HCT116 (cell line): ENCODE results near the gene SMS. TPM values are rescaled to one million over a fixed set of nuclear protein-coding genes. Genes with fewer than 3 reads are reported as not detected.

Experiments
- ATAC-seq: fragments of 200-7000 bp; cut with Tn5 transposase; 2 replicates; pipeline ENCODE4 v1.9.1; 2020; ENCODE audit warnings: mild to moderate bottlenecking, moderate library complexity
- BruUV-seq: library from RNA; stranded (reverse); fragments of 400-500 nt; replicated peaks from 2 replicates; lab custom pipeline; 2021; lab: Mats Ljungman, UMichigan
- CTCF ChIA-PET: fragments of 300-600 bp; sonication (Branson Sonifier 250); formaldehyde crosslinking; loops from one replicate; lab custom pipeline; 2021; ENCODE audit warnings: antibody characterized with exemption; lab: Charles Lee
- POLR2A ChIA-PET: fragments of 300-600, 350-600 bp; sonication (Branson Sonifier 250); formaldehyde crosslinking; loops from one replicate; lab custom pipeline; 2021; ENCODE audit warnings: antibody characterized with exemption; lab: Charles Lee
- RAD21 ChIA-PET, 2 experiments: fragments of 300-600 bp; sonication (Branson Sonifier 250); formaldehyde crosslinking; loops; one replicate each; lab custom pipeline; 2023; ENCODE audit warnings: low total read pairs in 2 of 2; ENCODE audit not compliant: uncharacterized antibody in 2 of 2, unreplicated experiment in 2 of 2, low non-redundant PET in 1 of 2; lab: Charles Lee
- DNase-seq: peaks from one replicate; pipeline ENCODE4 v3.0.0-alpha.2; 2010; ENCODE audit warnings: low read depth, low spot score
- H2AFZ ChIP-seq: fragments of 200-600 bp; shearing (Covaris generic), sonication (generic); 2 replicates; pipeline ENCODE4 v1.6.1; 2017; ENCODE audit warnings: low read depth, mixed run types, mixed read lengths, antibody characterized with exemption, low read length; ENCODE audit not compliant: poor library complexity, severe bottlenecking
- H3K27ac ChIP-seq: 2 replicates; pipeline ENCODE4 v1.5.1; 2012; ENCODE audit warnings: low read depth, low read length
- H3K27me3 ChIP-seq: fragments of 200-600 bp; sonication (generic); 2 replicates; pipeline ENCODE4 v1.6.1; 2016; ENCODE audit warnings: mixed run types, low read length, mixed read lengths; ENCODE audit not compliant: insufficient read depth
- H3K36me3 ChIP-seq, 2 experiments: fragments of 200-500 bp in 1 of 2; fragments of 200-600 bp in 1 of 2; sonication (Bioruptor generic) in 1 of 2; sonication (generic) in 1 of 2; 2 replicates each; pipeline versions ENCODE4 v1.5.1 to v1.6.1; 2014 to 2016; ENCODE audit warnings: low read length in 2 of 2, inconsistent platforms in 1 of 2, mixed read lengths in 1 of 2, mixed run types in 1 of 2; ENCODE audit not compliant: insufficient read depth in 2 of 2, control insufficient read depth in 1 of 2
- H3K4me1 ChIP-seq, 2 experiments: fragments of 200-600 bp in 1 of 2; sonication (generic) in 1 of 2; 2 replicates each; pipeline versions ENCODE4 v1.5.1 to v1.6.1; 2012 to 2017; ENCODE audit warnings: low read length in 2 of 2, inconsistent platforms in 1 of 2, mild to moderate bottlenecking in 1 of 2, mixed read lengths in 1 of 2, mixed run types in 1 of 2, moderate library complexity in 1 of 2; ENCODE audit not compliant: insufficient read depth in 2 of 2, control insufficient read depth in 1 of 2
- H3K4me2 ChIP-seq: fragments of 200-600 bp; sonication (generic); 2 replicates; pipeline ENCODE4 v1.6.1; 2017; ENCODE audit warnings: mixed run types, low read length, mixed read lengths
- H3K4me3 ChIP-seq, 2 experiments: fragments of 200-600 bp in 1 of 2; sonication (generic) in 1 of 2; replicated peaks in 1 of 2; 2 replicates each; pipeline ENCODE4 v1.5.1; 2011 to 2016; ENCODE audit warnings: low read length in 2 of 2, control low read depth in 1 of 2, low read depth in 1 of 2, mild to moderate bottlenecking in 1 of 2, mixed read lengths in 1 of 2, mixed run types in 1 of 2
- H3K79me2 ChIP-seq: fragments of 200-600 bp; sonication (generic); 2 replicates; pipeline ENCODE4 v1.6.1; 2017; ENCODE audit warnings: mild to moderate bottlenecking, mixed run types, low read length, moderate library complexity, mixed read lengths; ENCODE audit not compliant: insufficient read depth
- H3K9ac ChIP-seq: fragments of 200-600 bp; sonication (generic); 2 replicates; pipeline ENCODE4 v1.6.1; 2016; ENCODE audit warnings: low read length, mixed read lengths
- H3K9me2 ChIP-seq: fragments of 200-600 bp; sonication (generic), shearing (Covaris generic); 2 replicates; pipeline ENCODE4 v1.6.1; 2017; ENCODE audit warnings: mixed run types, mild to moderate bottlenecking, moderate library complexity; ENCODE audit not compliant: insufficient read depth
- H3K9me3 ChIP-seq, 2 experiments: fragments of 200-500 bp in 1 of 2; fragments of 200-600 bp in 1 of 2; sonication (Bioruptor generic) in 1 of 2; sonication (generic) in 1 of 2; 2 replicates each; pipeline ENCODE4 v1.6.1; 2014 to 2017; ENCODE audit warnings: low read length in 2 of 2, mixed read lengths in 2 of 2, inconsistent platforms in 1 of 2, low read depth in 1 of 2, mild to moderate bottlenecking in 1 of 2, mixed run types in 1 of 2, moderate library complexity in 1 of 2; ENCODE audit not compliant: control insufficient read depth in 1 of 2, insufficient read depth in 1 of 2
- H4K20me1 ChIP-seq: fragments of 200-600 bp; sonication (generic), shearing (Covaris generic); 2 replicates; pipeline ENCODE4 v1.6.1; 2017; ENCODE audit warnings: mixed run types, mild to moderate bottlenecking, moderate library complexity; ENCODE audit not compliant: insufficient read depth
- EGR1 ChIP-seq: IDR thresholded peaks from 2 replicates; pipeline ENCODE4 v1.6.1; 2012; ENCODE audit warnings: low read depth
- ELF1 ChIP-seq: IDR thresholded peaks from 2 replicates; pipeline ENCODE4 v1.6.1; 2012; ENCODE audit warnings: low read depth, borderline replicate concordance
- EZH2phosphoT487 ChIP-seq: fragments of 200-600 bp; IDR thresholded peaks from 2 replicates; pipeline ENCODE4 v1.6.1; 2018; ENCODE audit warnings: antibody characterized with exemption, borderline replicate concordance
- JUND ChIP-seq: IDR thresholded peaks from 2 replicates; pipeline ENCODE4 v1.6.1; 2012
- POLR2A ChIP-seq: IDR thresholded peaks from 2 replicates; pipeline ENCODE4 v1.7.0; 2011; ENCODE audit warnings: borderline replicate concordance; ENCODE audit not compliant: insufficient read depth, insufficient read length; ENCODE audit errors: extremely low read depth
- SP1 ChIP-seq: IDR thresholded peaks from 2 replicates; pipeline ENCODE4 v1.6.1; 2012; ENCODE audit warnings: low read depth
- TCF7L2 ChIP-seq: IDR thresholded peaks from 2 replicates; pipeline ENCODE4 v1.7.0; 2011; ENCODE audit warnings: borderline replicate concordance, inconsistent platforms; ENCODE audit not compliant: insufficient read depth, insufficient read length; ENCODE audit errors: extremely low read depth
- YY1 ChIP-seq: IDR thresholded peaks from 2 replicates; pipeline ENCODE4 v1.6.1; 2011; ENCODE audit warnings: low read length, low read depth, moderate library complexity, mild to moderate bottlenecking; ENCODE audit not compliant: insufficient replicate concordance; ENCODE audit errors: extremely low read depth
- intact Hi-C: fragments of 100-400 bp; cut with micrococcal nuclease; formaldehyde crosslinking; loops from 2 replicates; pipeline ENCODE4 v1.10.0; 2022
- total RNA-seq: library from RNA; stranded (reverse); gene quantifications from one replicate; pipeline ENCODE4 v1.2.1, GENCODE V29; 2021; ENCODE audit not compliant: unreplicated experiment
- TF ChIP-seq, protein P1 (sequence below): IDR thresholded peaks from 2 replicates; pipeline ENCODE4 v1.6.1; 2012
- TF ChIP-seq, protein P2 (sequence below): IDR thresholded peaks from 2 replicates; pipeline ENCODE4 v1.6.1; 2011; ENCODE audit warnings: mild to moderate bottlenecking, low read length, moderate library complexity; ENCODE audit not compliant: insufficient replicate concordance; ENCODE audit errors: extremely low read depth
- TF ChIP-seq, protein P3 (sequence below): IDR thresholded peaks from 2 replicates; pipeline ENCODE4 v1.6.1; 2012; ENCODE audit warnings: low read depth

SMS gene
- total RNA-seq, 1 experiment from 2014 or later: 164 TPM

DNA sequence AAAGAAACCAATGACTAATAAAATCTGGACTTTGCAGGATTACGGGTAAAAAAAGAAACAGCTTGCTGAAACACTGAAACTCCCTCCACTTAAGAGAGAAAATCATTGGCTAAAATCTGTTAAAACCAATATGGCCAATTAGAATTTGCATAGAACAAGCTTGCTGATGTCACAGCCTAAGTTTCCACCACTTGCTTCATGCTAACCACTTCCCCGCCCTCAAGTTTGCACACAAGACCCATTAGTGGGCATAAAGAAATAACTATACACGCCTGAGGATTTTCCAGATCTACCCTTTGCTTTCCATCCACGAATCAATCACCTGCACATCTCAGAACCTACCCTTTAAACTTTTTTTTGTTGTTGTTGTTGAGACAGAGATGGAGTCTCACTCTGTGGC lies 48.9 kb downstream of the SMS start:
- H3K9ac ChIP-seq: no peak overlapping the region
- ChIA-PET CTCF (no interaction called here), POLR2A (no interaction called here), RAD21 (no interaction called here)
- peaks cover 0 to 19% of the 10 kb centered on the region in 2 experiments; a peak in 3 of 4 replicates for H3K36me3 ChIP-seq
- H3K79me2 ChIP-seq: peaks cover 6% of the 10 kb centered on the region
- no peaks in the 10 kb centered on the region for H3K27me3 ChIP-seq
- no TSS peak for BruUV-seq
- no peak for TF ChIP-seq ELF1
- TF ChIP-seq JUND: no peak
- no peak for TF ChIP-seq TCF7L2
- TF ChIP-seq SP1: no peak
- TF ChIP-seq, protein P1, sequence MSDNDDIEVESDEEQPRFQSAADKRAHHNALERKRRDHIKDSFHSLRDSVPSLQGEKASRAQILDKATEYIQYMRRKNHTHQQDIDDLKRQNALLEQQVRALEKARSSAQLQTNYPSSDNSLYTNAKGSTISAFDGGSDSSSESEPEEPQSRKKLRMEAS: no peak
- no peak for TF ChIP-seq EGR1
- TF ChIP-seq, protein P2, sequence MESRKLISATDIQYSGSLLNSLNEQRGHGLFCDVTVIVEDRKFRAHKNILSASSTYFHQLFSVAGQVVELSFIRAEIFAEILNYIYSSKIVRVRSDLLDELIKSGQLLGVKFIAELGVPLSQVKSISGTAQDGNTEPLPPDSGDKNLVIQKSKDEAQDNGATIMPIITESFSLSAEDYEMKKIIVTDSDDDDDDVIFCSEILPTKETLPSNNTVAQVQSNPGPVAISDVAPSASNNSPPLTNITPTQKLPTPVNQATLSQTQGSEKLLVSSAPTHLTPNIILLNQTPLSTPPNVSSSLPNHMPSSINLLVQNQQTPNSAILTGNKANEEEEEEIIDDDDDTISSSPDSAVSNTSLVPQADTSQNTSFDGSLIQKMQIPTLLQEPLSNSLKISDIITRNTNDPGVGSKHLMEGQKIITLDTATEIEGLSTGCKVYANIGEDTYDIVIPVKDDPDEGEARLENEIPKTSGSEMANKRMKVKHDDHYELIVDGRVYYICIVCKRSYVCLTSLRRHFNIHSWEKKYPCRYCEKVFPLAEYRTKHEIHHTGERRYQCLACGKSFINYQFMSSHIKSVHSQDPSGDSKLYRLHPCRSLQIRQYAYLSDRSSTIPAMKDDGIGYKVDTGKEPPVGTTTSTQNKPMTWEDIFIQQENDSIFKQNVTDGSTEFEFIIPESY: no peak
- no peak for TF ChIP-seq POLR2A
- TF ChIP-seq YY1: no peak
- no peak for TF ChIP-seq EZH2phosphoT487
- TF ChIP-seq, protein P3, sequence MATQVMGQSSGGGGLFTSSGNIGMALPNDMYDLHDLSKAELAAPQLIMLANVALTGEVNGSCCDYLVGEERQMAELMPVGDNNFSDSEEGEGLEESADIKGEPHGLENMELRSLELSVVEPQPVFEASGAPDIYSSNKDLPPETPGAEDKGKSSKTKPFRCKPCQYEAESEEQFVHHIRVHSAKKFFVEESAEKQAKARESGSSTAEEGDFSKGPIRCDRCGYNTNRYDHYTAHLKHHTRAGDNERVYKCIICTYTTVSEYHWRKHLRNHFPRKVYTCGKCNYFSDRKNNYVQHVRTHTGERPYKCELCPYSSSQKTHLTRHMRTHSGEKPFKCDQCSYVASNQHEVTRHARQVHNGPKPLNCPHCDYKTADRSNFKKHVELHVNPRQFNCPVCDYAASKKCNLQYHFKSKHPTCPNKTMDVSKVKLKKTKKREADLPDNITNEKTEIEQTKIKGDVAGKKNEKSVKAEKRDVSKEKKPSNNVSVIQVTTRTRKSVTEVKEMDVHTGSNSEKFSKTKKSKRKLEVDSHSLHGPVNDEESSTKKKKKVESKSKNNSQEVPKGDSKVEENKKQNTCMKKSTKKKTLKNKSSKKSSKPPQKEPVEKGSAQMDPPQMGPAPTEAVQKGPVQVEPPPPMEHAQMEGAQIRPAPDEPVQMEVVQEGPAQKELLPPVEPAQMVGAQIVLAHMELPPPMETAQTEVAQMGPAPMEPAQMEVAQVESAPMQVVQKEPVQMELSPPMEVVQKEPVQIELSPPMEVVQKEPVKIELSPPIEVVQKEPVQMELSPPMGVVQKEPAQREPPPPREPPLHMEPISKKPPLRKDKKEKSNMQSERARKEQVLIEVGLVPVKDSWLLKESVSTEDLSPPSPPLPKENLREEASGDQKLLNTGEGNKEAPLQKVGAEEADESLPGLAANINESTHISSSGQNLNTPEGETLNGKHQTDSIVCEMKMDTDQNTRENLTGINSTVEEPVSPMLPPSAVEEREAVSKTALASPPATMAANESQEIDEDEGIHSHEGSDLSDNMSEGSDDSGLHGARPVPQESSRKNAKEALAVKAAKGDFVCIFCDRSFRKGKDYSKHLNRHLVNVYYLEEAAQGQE: no peak
- H2AFZ ChIP-seq: no peak overlapping the region
- no peaks in the 10 kb centered on the region for H3K4me1 ChIP-seq
- H3K27ac ChIP-seq: no peak overlapping the region
- no peaks in the 10 kb centered on the region for H3K9me2 ChIP-seq
- H3K4me3 ChIP-seq: no peak overlapping the region
- ATAC-seq (no peak), DNase-seq (no peak)
- H4K20me1 ChIP-seq: no peaks in the 10 kb centered on the region
- H3K4me2 ChIP-seq: no peak overlapping the region
- intact Hi-C loops: loop anchor here (5.0 kb wide), 3 partner anchors 758 to 1643 kb away; no protein-coding TSS in a partner anchor
- H3K9me3 ChIP-seq: no peaks in the 10 kb centered on the region
